ENCODE measurements around the gene EPB41L4A.

DNA sequence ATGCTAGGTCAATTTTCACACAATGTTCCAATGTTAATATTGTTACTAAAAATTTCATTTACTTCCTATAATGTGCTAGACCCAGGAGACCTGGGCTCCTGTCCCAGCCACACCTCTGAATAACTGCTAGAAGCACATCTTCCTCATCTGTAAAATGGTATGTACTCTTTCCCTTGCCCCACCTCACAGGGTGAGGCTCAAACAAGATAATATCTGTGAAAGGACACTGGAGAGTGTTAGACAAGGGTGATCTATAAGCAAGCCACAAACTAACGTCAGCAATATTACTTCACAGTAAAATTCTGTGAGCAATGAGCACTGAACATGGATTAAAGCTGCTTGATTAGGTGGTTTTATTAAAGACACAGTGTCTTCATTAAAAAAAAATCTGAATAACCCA lies 186.4 kb downstream of the EPB41L4A start:
- TF ChIP-seq CTCF (IDR thresholded peaks at IDR 0.05) (no peak), ZFX (IDR thresholded peaks at IDR 0.05; ENCODE audit: borderline replicate concordance) (no peak)
